Endodermal cell (in vitro differentiated cells): ENCODE measurements around the gene ZNF384. TPM values are rescaled to one million over a fixed set of nuclear protein-coding genes. Genes with fewer than 3 reads are reported as not detected.

ENCODE experiments used
- DNase-seq: peaks from one replicate; pipeline ENCODE4 v3.0.0-alpha.2; 2017
- H3K27ac ChIP-seq: 2 replicates; pipeline ENCODE4 v1.5.1; 2013; ENCODE audit warnings: mild to moderate bottlenecking, low read depth, low read length, moderate library complexity
- H3K27me3 ChIP-seq: 2 replicates; pipeline ENCODE4 v1.6.1; 2013; ENCODE audit warnings: mild to moderate bottlenecking, low read length, moderate library complexity; ENCODE audit not compliant: insufficient read depth, control insufficient read depth, poor library complexity, severe bottlenecking
- H3K36me3 ChIP-seq: 2 replicates; pipeline ENCODE4 v1.7.0; 2013; ENCODE audit warnings: mild to moderate bottlenecking, low read length, moderate library complexity; ENCODE audit not compliant: control insufficient read depth, insufficient read depth
- H3K4me1 ChIP-seq: one replicate; pipeline ENCODE4 v1.7.0; 2013; ENCODE audit warnings: low read length; ENCODE audit not compliant: control insufficient read depth, insufficient read depth
- H3K4me3 ChIP-seq: 2 replicates; pipeline ENCODE4 v1.5.1; 2013; ENCODE audit warnings: mild to moderate bottlenecking, low read length, moderate library complexity
- H3K9ac ChIP-seq: 2 replicates; pipeline ENCODE4 v1.6.1; 2013; ENCODE audit warnings: mild to moderate bottlenecking, low read length, moderate library complexity; ENCODE audit not compliant: poor library complexity, severe bottlenecking; ENCODE audit errors: extremely low read depth
- H3K9me3 ChIP-seq: 2 replicates; pipeline ENCODE4 v1.6.1; 2013; ENCODE audit warnings: mild to moderate bottlenecking, low read length, moderate library complexity; ENCODE audit not compliant: control insufficient read depth
- H3K27ac Mint-ChIP-seq: 2 replicates; pipeline ENCODE4 v1.8.0; 2020; ENCODE audit warnings: mixed read lengths
- H3K27me3 Mint-ChIP-seq: 2 replicates; pipeline ENCODE4 v1.8.0; 2021; ENCODE audit warnings: mild to moderate bottlenecking, mixed read lengths; ENCODE audit not compliant: insufficient read depth
- H3K36me3 Mint-ChIP-seq: 2 replicates; pipeline ENCODE4 v1.8.0; 2020; ENCODE audit warnings: low read depth, mixed read lengths
- H3K4me1 Mint-ChIP-seq: 2 replicates; pipeline ENCODE4 v1.8.0; 2020; ENCODE audit warnings: mixed read lengths
- H3K4me3 Mint-ChIP-seq: 2 replicates; pipeline ENCODE4 v1.8.0; 2020; ENCODE audit warnings: mild to moderate bottlenecking, moderate library complexity, mixed read lengths
- H3K9me3 Mint-ChIP-seq: 2 replicates; pipeline ENCODE4 v1.8.0; 2020; ENCODE audit warnings: mild to moderate bottlenecking, mixed read lengths
- CTCF ChIP-seq: fragments of 200-600 bp; sonication (generic); conservative IDR thresholded peaks from 2 replicates; pipeline ENCODE4 v1.5.0; 2021; ENCODE audit warnings: antibody characterized with exemption, mild to moderate bottlenecking
- WGBS, 2 experiments: methylation state at CpG; one replicate each; pipeline versions ENCODE4 v1.1.5 to v1.1.7; 2013; ENCODE audit warnings: missing lambda C conversion rate in 2 of 2, mixed read lengths in 1 of 2; ENCODE audit not compliant: insufficient coverage in 1 of 2, insufficient read length in 1 of 2; 5-methylcytosine and 5-hydroxymethylcytosine counted together
- total RNA-seq, 2 donors: library from RNA; stranded (reverse); fragmentation: NEBNext Ultra II Directional in 1 of 2; extraction: Animal tissue kit (Norgen Biotek cat#: 25700) in 1 of 2; gene quantifications; 2 replicates in 1 of 2; 3 replicates in 1 of 2; pipeline ENCODE4 v1.2.1, GENCODE V29; 2021

The ZNF384 gene
- total RNA-seq, 2 donors from 2014 or later: 74.4 to 146 TPM

DNA sequence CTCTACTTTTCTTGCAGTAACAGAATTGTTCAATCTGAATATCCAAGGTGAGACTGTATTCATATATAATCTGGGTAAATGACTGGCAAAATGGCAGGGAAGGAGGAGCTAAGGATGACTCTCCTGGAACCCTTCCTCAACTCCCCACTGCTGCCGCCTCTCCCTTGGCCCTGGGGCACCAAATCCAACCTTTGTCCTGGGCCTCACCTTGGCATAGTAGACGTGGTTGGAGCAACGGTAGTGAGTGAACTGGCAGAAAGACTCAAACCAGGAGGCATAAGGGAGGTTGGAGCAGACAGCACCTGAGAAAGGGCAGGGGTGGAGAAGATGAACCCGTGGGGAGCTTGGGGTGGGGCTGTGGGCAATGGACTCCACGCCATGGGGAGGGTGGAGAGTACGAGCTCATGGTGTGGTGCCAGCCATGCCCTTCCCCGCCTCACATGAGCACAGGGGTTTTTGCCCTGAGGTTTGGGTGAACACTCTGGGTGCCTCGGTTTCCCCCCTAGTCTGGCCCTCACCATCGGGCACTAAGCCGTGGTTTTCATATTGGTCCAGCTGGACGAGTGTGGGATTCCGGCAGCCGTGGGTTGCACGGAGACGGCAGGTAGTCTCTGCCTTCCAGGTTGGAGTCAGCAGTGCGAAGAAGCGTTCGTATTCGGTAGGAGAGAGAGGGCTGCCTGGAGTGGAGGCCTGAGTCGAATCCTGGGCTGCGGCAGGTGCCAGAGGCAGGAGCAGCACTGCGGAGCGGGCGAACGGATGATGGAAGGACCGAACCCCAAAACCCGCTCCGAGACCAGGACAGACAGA lies 42.7 kb downstream of the ZNF384 start:
- no peaks in the 10 kb centered on the region for H3K9me3 ChIP-seq
- peak overlapping the region; percentile 64 for H3K4me3 ChIP-seq
- H3K4me1 Mint-ChIP-seq: peaks cover 12% of the 10 kb centered on the region
- TF ChIP-seq CTCF: no peak
- peaks cover 48% of the 10 kb centered on the region for H3K27me3 Mint-ChIP-seq
- 92 to 95% methylated on average over 23 to 28 of the region's 28 CpGs for WGBS, 2 experiments
- H3K4me1 ChIP-seq: no peaks in the 10 kb centered on the region
- H3K4me3 Mint-ChIP-seq: peak overlapping the region; percentile 68
- H3K9me3 Mint-ChIP-seq: no peaks in the 10 kb centered on the region
- H3K27ac Mint-ChIP-seq: peak overlapping the region; percentile 52
- peaks cover 9% of the 10 kb centered on the region for H3K27me3 ChIP-seq
- no peak overlapping the region for H3K9ac ChIP-seq
- peak; percentile 35 for DNase-seq
- H3K36me3 ChIP-seq: peaks cover 17% of the 10 kb centered on the region
- no peak overlapping the region for H3K27ac ChIP-seq
- peaks cover 24% of the 10 kb centered on the region for H3K36me3 Mint-ChIP-seq

DNA sequence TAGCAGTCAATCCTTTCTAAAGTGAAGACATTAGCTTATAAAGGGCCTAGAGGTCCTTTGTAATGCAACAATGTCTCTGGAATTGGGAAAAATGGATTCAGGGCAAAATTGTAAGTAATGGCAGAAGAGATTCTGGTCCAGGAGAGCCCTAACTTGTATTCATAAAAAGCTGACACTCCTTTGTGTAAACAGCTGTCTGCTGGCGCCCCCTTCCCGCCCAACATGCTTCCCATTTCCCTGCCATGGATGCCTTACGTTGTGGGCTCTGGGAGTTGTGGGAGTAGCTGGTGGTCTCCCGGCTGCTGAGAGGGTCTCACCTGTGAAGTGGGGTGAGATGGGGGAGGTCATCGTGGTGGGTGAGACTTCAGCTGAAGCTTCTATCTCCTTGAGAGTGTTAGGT lies 44.3 kb downstream of the ZNF384 start:
- 47% methylated on average over 5 of the region's 5 CpGs; no CpG with 5 or more reads in 1 of the 2 experiments for WGBS, 2 experiments
- Mint-ChIP-seq H3K9me3 (no peaks in the 10 kb centered on the region), H3K4me3 (no peak overlapping the region), H3K27me3 (peaks cover 59% of the 10 kb centered on the region), H3K4me1 (peaks cover 20% of the 10 kb centered on the region), H3K36me3 (peaks cover 9% of the 10 kb centered on the region), H3K27ac (no peak overlapping the region)
- TF ChIP-seq CTCF: peak; percentile 69
- Histone ChIP-seq H3K9me3 (no peaks in the 10 kb centered on the region), H3K27ac (no peak overlapping the region), H3K27me3 (peaks cover 9% of the 10 kb centered on the region), H3K4me3 (no peak overlapping the region), H3K36me3 (peaks cover 5% of the 10 kb centered on the region), H3K9ac (no peak overlapping the region), H3K4me1 (no peaks in the 10 kb centered on the region)
- peak; percentile 85 for DNase-seq

DNA sequence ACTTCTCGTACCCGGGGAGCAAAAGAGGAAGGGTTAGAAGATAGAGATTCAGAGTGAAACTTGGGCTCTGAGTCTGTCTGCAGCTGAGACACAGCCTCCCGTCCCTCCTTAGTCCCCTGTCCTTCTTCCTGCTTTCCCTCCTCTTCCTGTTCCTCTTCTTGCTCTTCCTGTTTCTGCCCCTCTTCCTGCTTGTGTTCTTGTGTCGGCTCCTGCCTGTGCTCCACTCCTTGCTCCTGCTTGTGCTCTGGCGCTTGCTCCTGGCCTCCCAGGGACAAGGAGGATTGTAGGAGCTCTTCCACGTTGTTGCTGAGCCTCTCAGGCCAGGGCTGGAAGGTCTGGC lies 44.9 kb downstream of the ZNF384 start:
- peaks cover 20% of the 10 kb centered on the region for H3K4me1 Mint-ChIP-seq
- Histone ChIP-seq H3K4me3 (no peak overlapping the region), H3K4me1 (no peaks in the 10 kb centered on the region), H3K36me3 (peaks cover 5% of the 10 kb centered on the region), H3K9ac (no peak overlapping the region), H3K9me3 (no peaks in the 10 kb centered on the region), H3K27me3 (peaks cover 9% of the 10 kb centered on the region), H3K27ac (no peak overlapping the region)
- H3K4me3 Mint-ChIP-seq: no peak overlapping the region
- no peaks in the 10 kb centered on the region for H3K9me3 Mint-ChIP-seq
- WGBS, 2 experiments: 88% methylated on average over 4 to 6 of the region's 6 CpGs
- no peak for TF ChIP-seq CTCF
- H3K27ac Mint-ChIP-seq: no peak overlapping the region
- H3K36me3 Mint-ChIP-seq: peaks cover 9% of the 10 kb centered on the region
- H3K27me3 Mint-ChIP-seq: peaks cover 66% of the 10 kb centered on the region
- DNase-seq: peak; percentile 42
